ENCODE measurements around the gene DDAH2.

The DDAH2 gene

GRCh38 chr6:31729979-31730630, 1.0 kb upstream of the DDAH2 start:
- DNase-seq: no peak

GRCh38 chr6:31729515-31729978, 448 bp upstream of the DDAH2 start:
- no peak for DNase-seq

GRCh38 chr6:31727717-31728671, 1.1 kb downstream of the DDAH2 start:
- DNase-seq: no peak

GRCh38 chr6:31727034-31727716, 1.9 kb downstream of the DDAH2 start:
- no peak for DNase-seq

- DNase-seq: no peak
Observed at GRCh38 chr6:31725502-31726350, 3.4 kb downstream of the DDAH2 start.

GRCh38 chr6:31723980-31724691, 5.0 kb downstream of the DDAH2 start:
- DNase-seq: no peak

GRCh38 chr6:31723245-31723979, 5.7 kb downstream of the DDAH2 start, which contains the start of gene MPIG6B:
MPIG6B (plus strand) TSS chr6:31723373; CDS start chr6:31723384, 11 bp downstream.
- DNase-seq: no peak

GRCh38 chr6:31722173-31722572, 6.9 kb downstream of the DDAH2 start:
- no peak for DNase-seq

GRCh38 chr6:31721351-31722020, 7.6 kb downstream of the DDAH2 start, which contains the start of gene LY6G6C:
LY6G6C (minus strand) TSS chr6:31721746; CDS start chr6:31721679, 67 bp downstream.
- no peak for DNase-seq

- no peak for DNase-seq
Observed at GRCh38 chr6:31720196-31720770, 8.8 kb downstream of the DDAH2 start.

GRCh38 chr6:31719001-31719400, 10.1 kb downstream of the DDAH2 start:
- DNase-seq: no peak

- DNase-seq: no peak
Observed at GRCh38 chr6:31718265-31718664, 10.8 kb downstream of the DDAH2 start.

- no peak for DNase-seq
Observed at GRCh38 chr6:31717499-31718222, 11.4 kb downstream of the DDAH2 start.

- no peak for DNase-seq
Observed at GRCh38 chr6:31715022-31715958, 13.8 kb downstream of the DDAH2 start, which contains the start of gene LY6G6D. LY6G6D (plus strand) TSS chr6:31715348; CDS start chr6:31715356, 8 bp downstream.

- no peak for DNase-seq
Observed at GRCh38 chr6:31713991-31714684, 15.0 kb downstream of the DDAH2 start.

- DNase-seq: no peak
Observed at GRCh38 chr6:31713465-31713864, 15.6 kb downstream of the DDAH2 start.

GRCh38 chr6:31712296-31712695, 16.8 kb downstream of the DDAH2 start:
- DNase-seq: no peak
